GM23338 (cell line): ENCODE results near the gene SLC35A4. TPM values are rescaled to one million over a fixed set of nuclear protein-coding genes. Genes with fewer than 3 reads are reported as not detected.

Experiments used
- ATAC-seq: fragments of 200-7000 bp; cut with Tn5 transposase; 3 replicates; pipeline ENCODE4 v1.9.1; 2020
- DNase-seq: peaks from one replicate; pipeline ENCODE4 v3.0.0-alpha.2; 2015; ENCODE audit warnings: low spot score
- H2AFZ ChIP-seq: fragments of 200-600 bp; sonication (generic); 2 replicates; pipeline ENCODE4 v1.8.0; 2016; ENCODE audit warnings: antibody characterized with exemption, mild to moderate bottlenecking, moderate library complexity
- H3F3A ChIP-seq: fragments of 200-600 bp; sonication (generic); replicated peaks from 2 replicates; pipeline ENCODE4 v1.8.0; 2017; ENCODE audit warnings: antibody characterized with exemption, mixed run types, low read depth
- H3K27ac ChIP-seq: fragments of 200-600 bp; sonication (generic); 2 replicates; pipeline ENCODE4 v1.6.1; 2016; ENCODE audit warnings: low read depth
- H3K27me3 ChIP-seq: fragments of 200-600 bp; sonication (generic); 2 replicates; pipeline ENCODE4 v1.8.0; 2016; ENCODE audit warnings: mild to moderate bottlenecking, mixed run types, moderate library complexity; ENCODE audit not compliant: insufficient read depth
- H3K36me3 ChIP-seq: fragments of 200-600 bp; sonication (generic); 2 replicates; pipeline ENCODE4 v1.8.0; 2016; ENCODE audit warnings: mild to moderate bottlenecking; ENCODE audit not compliant: insufficient read depth
- H3K4me1 ChIP-seq: fragments of 200-600 bp; sonication (generic); 2 replicates; pipeline ENCODE4 v1.8.0; 2016; ENCODE audit warnings: mild to moderate bottlenecking, moderate library complexity; ENCODE audit not compliant: insufficient read depth
- H3K4me2 ChIP-seq: fragments of 200-600 bp; sonication (generic); 2 replicates; pipeline ENCODE4 v1.7.1; 2017; ENCODE audit warnings: mixed run types
- H3K4me3 ChIP-seq: fragments of 200-600 bp; sonication (generic); 2 replicates; pipeline ENCODE4 v1.6.1; 2016; ENCODE audit warnings: mixed run types
- H3K79me2 ChIP-seq: fragments of 200-600 bp; sonication (generic); replicated peaks from 2 replicates; pipeline ENCODE4 v1.8.0; 2017; ENCODE audit warnings: mild to moderate bottlenecking; ENCODE audit not compliant: insufficient read depth
- H3K9me2 ChIP-seq: fragments of 200-600 bp; sonication (generic); 2 replicates; pipeline ENCODE4 v1.8.0; 2017; ENCODE audit not compliant: insufficient read depth
- H4K20me1 ChIP-seq: fragments of 200-600 bp; sonication (generic); replicated peaks from 2 replicates; pipeline ENCODE4 v1.8.0; 2017; ENCODE audit warnings: mild to moderate bottlenecking; ENCODE audit not compliant: insufficient read depth
- H3K27ac Mint-ChIP-seq: 2 replicates; pipeline ENCODE4 v1.8.0; 2020; ENCODE audit warnings: inconsistent platforms, mild to moderate bottlenecking, moderate library complexity, mixed read lengths
- H3K27me3 Mint-ChIP-seq: 3 replicates; pipeline ENCODE4 v1.8.0; 2022; ENCODE audit warnings: low read depth, mild to moderate bottlenecking, moderate library complexity, mixed read lengths, inconsistent platforms; ENCODE audit not compliant: insufficient read depth, poor library complexity
- H3K36me3 Mint-ChIP-seq: 3 replicates; pipeline ENCODE4 v1.8.0; 2021; ENCODE audit warnings: low read depth, mild to moderate bottlenecking, inconsistent platforms, moderate library complexity, mixed read lengths
- H3K4me1 Mint-ChIP-seq: 3 replicates; pipeline ENCODE4 v1.8.0; 2020; ENCODE audit warnings: mild to moderate bottlenecking, inconsistent platforms, mixed read lengths
- H3K4me3 Mint-ChIP-seq: 3 replicates; pipeline ENCODE4 v1.8.0; 2021; ENCODE audit warnings: moderate library complexity, mild to moderate bottlenecking, inconsistent platforms, mixed read lengths
- H3K9me3 Mint-ChIP-seq: 3 replicates; pipeline ENCODE4 v1.8.0; 2020; ENCODE audit warnings: moderate library complexity, mild to moderate bottlenecking, inconsistent platforms, mixed read lengths
- CREB1 ChIP-seq: fragments of 250-450 bp; sonication (Bioruptor Pico); IDR thresholded peaks from 2 replicates; pipeline ENCODE4 v1.5.0; 2020; ENCODE audit warnings: low read depth, mild to moderate bottlenecking, moderate library complexity
- NANOG ChIP-seq: IDR thresholded peaks from 2 replicates; pipeline ENCODE4 v1.6.1; 2016; ENCODE audit warnings: antibody characterized with exemption, borderline replicate concordance
- REST ChIP-seq: IDR thresholded peaks from one replicate; pipeline ENCODE4 v1.6.1; 2018; ENCODE audit warnings: antibody characterized with exemption; ENCODE audit not compliant: unreplicated experiment
- ZNF331 ChIP-seq: fragments of 250-450 bp; sonication (Bioruptor Pico); IDR thresholded peaks from 2 replicates; pipeline ENCODE4 v1.5.0; 2020; ENCODE audit warnings: low read depth, mild to moderate bottlenecking, moderate library complexity
- ZNF462 ChIP-seq: fragments of 250-450 bp; sonication (Bioruptor Pico); IDR thresholded peaks from 2 replicates; pipeline ENCODE4 v1.5.0; 2020; ENCODE audit warnings: mild to moderate bottlenecking, moderate library complexity
- polyA plus RNA-seq: library from polyadenylated mRNA; unstranded; fragments of >200 nt; fragmentation: Nextera tagmentation; extraction: Ambion mirVana; gene quantifications from 2 replicates; pipeline ENCODE4 v1.2.1, GENCODE V29; 2016
- total RNA-seq: library from RNA; depleted of rRNA; stranded (reverse); fragments of >200 nt; shearing (Covaris generic); gene quantifications from 2 replicates; pipeline ENCODE4 v1.2.3, GENCODE V29; 2014
- TF ChIP-seq, protein P1 (sequence below): IDR thresholded peaks from 2 replicates; pipeline ENCODE4 v1.6.1; 2016; ENCODE audit warnings: antibody characterized with exemption

The SLC35A4 gene
- total and polyA plus RNA-seq, 2 experiments from 2014 or later: 17.7 to 39.1 TPM

GRCh38 chr5:140557965-140558364, 6.7 kb upstream of the SLC35A4 start:
- Histone ChIP-seq H3K9me2 (no peaks in the 10 kb centered on the region; the same call in 1 of the 2 replicates), H2AFZ (peak overlapping the region; percentile 53; the same call in 1 of the 2 replicates), H3K79me2 (peaks cover 40% of the 10 kb centered on the region), H3K36me3 (no peaks in the 10 kb centered on the region), H4K20me1 (no peaks in the 10 kb centered on the region; the same call in 1 of the 2 replicates), H3K4me2 (peak overlapping the region; percentile 85), H3F3A (0 out of 2 replicates have a peak, but pooled peaks cover 2% of the 10 kb centered on the region), H3K4me3 (peak overlapping the region; percentile 80), H3K4me1 (peaks cover 18% of the 10 kb centered on the region), H3K27ac (peak overlapping the region; percentile 93), H3K27me3 (no peaks in the 10 kb centered on the region)
- H3K27ac Mint-ChIP-seq: peak overlapping the region; percentile 93
- H3K27me3 Mint-ChIP-seq: peaks cover 20% of the 10 kb centered on the region
- H3K9me3 Mint-ChIP-seq: no peaks in the 10 kb centered on the region; the same call in 2 of the 3 replicates
- H3K4me3 Mint-ChIP-seq: peak overlapping the region; percentile 80
- TF ChIP-seq REST (no peak), CREB1 (CRISPR knock-in tag) (no peak), ZNF331 (no peak), NANOG (no peak)
- TF ChIP-seq, protein P1, sequence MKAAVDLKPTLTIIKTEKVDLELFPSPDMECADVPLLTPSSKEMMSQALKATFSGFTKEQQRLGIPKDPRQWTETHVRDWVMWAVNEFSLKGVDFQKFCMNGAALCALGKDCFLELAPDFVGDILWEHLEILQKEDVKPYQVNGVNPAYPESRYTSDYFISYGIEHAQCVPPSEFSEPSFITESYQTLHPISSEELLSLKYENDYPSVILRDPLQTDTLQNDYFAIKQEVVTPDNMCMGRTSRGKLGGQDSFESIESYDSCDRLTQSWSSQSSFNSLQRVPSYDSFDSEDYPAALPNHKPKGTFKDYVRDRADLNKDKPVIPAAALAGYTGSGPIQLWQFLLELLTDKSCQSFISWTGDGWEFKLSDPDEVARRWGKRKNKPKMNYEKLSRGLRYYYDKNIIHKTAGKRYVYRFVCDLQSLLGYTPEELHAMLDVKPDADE: no peak
- ATAC-seq (no peak), DNase-seq (no peak)
- peaks cover 21% of the 10 kb centered on the region for H3K4me1 Mint-ChIP-seq
- peaks cover 20% of the 10 kb centered on the region for H3K36me3 Mint-ChIP-seq

- H3K9me2 ChIP-seq: no peaks in the 10 kb centered on the region; the same call in 1 of the 2 replicates
- H2AFZ ChIP-seq: no peak overlapping the region
- no peak overlapping the region for H3K27ac Mint-ChIP-seq
- no peaks in the 10 kb centered on the region; the same call in 2 of the 3 replicates for H3K9me3 Mint-ChIP-seq
- no peak overlapping the region for H3K4me3 ChIP-seq
- peaks cover 23% of the 10 kb centered on the region for H3K4me1 Mint-ChIP-seq
- peaks cover 14% of the 10 kb centered on the region for H3K36me3 Mint-ChIP-seq
- no peaks in the 10 kb centered on the region for H3K27me3 ChIP-seq
- peaks cover 35% of the 10 kb centered on the region for H3K79me2 ChIP-seq
- DNase-seq (no peak), ATAC-seq (no peak)
- H3K4me3 Mint-ChIP-seq: no peak overlapping the region; the same call in 2 of the 3 replicates
- H3K4me1 ChIP-seq: peaks cover 18% of the 10 kb centered on the region
- no peak overlapping the region for H3K4me2 ChIP-seq
- H3K27me3 Mint-ChIP-seq: peaks cover 20% of the 10 kb centered on the region
- no peaks in the 10 kb centered on the region for H3K36me3 ChIP-seq
- H3F3A ChIP-seq: 0 out of 2 replicates have a peak, but pooled peaks cover 2% of the 10 kb centered on the region
- no peak overlapping the region for H3K27ac ChIP-seq
- no peaks in the 10 kb centered on the region; the same call in 1 of the 2 replicates for H4K20me1 ChIP-seq
- TF ChIP-seq REST (no peak), NANOG (no peak), ZNF462 (CRISPR knock-in tag) (no peak)
Observed at GRCh38 chr5:140558542-140558941, 6.1 kb upstream of the SLC35A4 start.
